ENCODE results near the gene HSPA12A.

The HSPA12A gene

DNA sequence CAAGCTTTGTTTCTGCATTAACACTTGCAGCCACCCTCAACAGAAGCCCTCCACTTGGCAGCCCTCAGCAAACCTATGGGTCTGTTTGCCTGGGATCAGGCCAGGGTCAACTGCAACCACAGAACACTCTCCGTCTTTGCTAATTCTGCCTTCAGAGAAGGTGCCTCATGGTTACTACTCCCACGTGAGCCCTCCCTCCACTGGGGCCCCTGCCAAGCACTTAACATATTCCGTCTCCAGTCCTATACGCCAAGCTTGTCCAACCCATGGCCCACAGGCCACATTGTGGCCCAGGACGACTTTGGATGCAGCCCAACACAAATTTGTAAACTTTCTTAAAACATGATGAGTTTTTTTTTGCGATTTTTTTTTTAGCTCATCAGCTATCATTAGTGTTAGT lies 54.7 kb downstream of the HSPA12A start:
- H3K27me3 ChIP-seq (replicated peaks in 2 of 5; ENCODE audit: control insufficient read depth in 4 of 5, insufficient read depth in 5 of 5, low read length in 4 of 5), result peaks cover 0 to 8% (median 4%) of the 10 kb centered on the region in 5 experiments
- DNase-seq, result no peak
- no peak overlapping the region for H3K27ac ChIP-seq (ENCODE audit: insufficient read depth in 1 of 2, low read depth in 1 of 2, low read length in 2 of 2, poor library complexity in 1 of 2, severe bottlenecking in 2 of 2)
- POLR2A ChIA-PET, result no interaction called here
- peaks cover 0 to 2% (median 0%) of the 10 kb centered on the region in 4 experiments for H3K4me1 ChIP-seq (ENCODE audit: control extremely low read depth in 1 of 4, control insufficient read depth in 4 of 4, insufficient read depth in 4 of 4, low read length in 3 of 4)
- H3K36me3 ChIP-seq (ENCODE audit: control insufficient read depth in 4 of 4, insufficient read depth in 4 of 4, low read length in 3 of 4), result no peaks in the 10 kb centered on the region
- CTCF ChIA-PET, result interaction anchor here (1.2 to 2.8 kb wide), 4 partner anchors 97 to 487 kb away, joined by 3 to 15 read pairs (median 4); no protein-coding TSS in a partner anchor
- H3K9me3 ChIP-seq (ENCODE audit: control extremely low read depth in 1 of 5, control insufficient read depth in 4 of 5, insufficient read depth in 2 of 5, low read depth in 1 of 5, low read length in 4 of 5), result no peaks in the 10 kb centered on the region
- no peak overlapping the region for H3K4me3 ChIP-seq (ENCODE audit: control insufficient read depth in 1 of 7, extremely low read depth in 1 of 7, insufficient read depth in 4 of 7, low read depth in 2 of 7, low read length in 6 of 7)
- WGBS (ENCODE audit: insufficient coverage), result 93% methylated on average over 5 of the region's 6 CpGs

DNA sequence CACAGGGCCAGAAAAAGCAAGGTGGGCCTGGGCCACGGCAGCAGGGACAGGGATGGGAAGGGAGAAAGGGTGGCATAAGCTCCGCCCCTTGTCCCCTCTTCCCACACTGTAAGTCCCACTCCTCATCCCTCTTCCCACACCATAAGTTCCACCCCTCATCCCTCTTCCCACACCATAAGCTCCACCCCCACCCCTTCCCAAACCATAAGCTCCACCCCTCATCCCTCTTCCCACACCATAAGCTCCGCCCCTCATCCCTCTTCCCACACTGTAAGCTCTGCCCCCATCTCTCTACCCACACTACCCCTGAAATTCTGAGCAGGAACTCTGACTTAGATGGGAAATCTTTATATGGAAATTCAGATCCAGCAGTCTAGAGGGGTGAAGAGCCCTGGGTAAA lies 55.7 kb downstream of the HSPA12A start:
- peaks cover 0 to 2% (median 0%) of the 10 kb centered on the region in 4 experiments for H3K4me1 ChIP-seq (ENCODE audit: control extremely low read depth in 1 of 4, control insufficient read depth in 4 of 4, insufficient read depth in 4 of 4, low read length in 3 of 4)
- peaks cover 0 to 8% (median 0%) of the 10 kb centered on the region in 5 experiments for H3K27me3 ChIP-seq (replicated peaks in 2 of 5; ENCODE audit: control insufficient read depth in 4 of 5, insufficient read depth in 5 of 5, low read length in 4 of 5)
- POLR2A ChIA-PET, result no interaction called here
- H3K27ac ChIP-seq (ENCODE audit: insufficient read depth in 1 of 2, low read depth in 1 of 2, low read length in 2 of 2, poor library complexity in 1 of 2, severe bottlenecking in 2 of 2), result no peak overlapping the region
- H3K9me3 ChIP-seq (ENCODE audit: control extremely low read depth in 1 of 5, control insufficient read depth in 4 of 5, insufficient read depth in 2 of 5, low read depth in 1 of 5, low read length in 4 of 5), result no peaks in the 10 kb centered on the region
- no peak for DNase-seq
- 100% methylated on average over 1 of the region's 3 CpGs for WGBS (ENCODE audit: insufficient coverage)
- CTCF ChIA-PET, result interaction anchor here (0.8 to 2.8 kb wide), 3 partner anchors 9 to 488 kb away, joined by 4 to 15 read pairs (median 4); no protein-coding TSS in a partner anchor
- no peak overlapping the region for H3K4me3 ChIP-seq (ENCODE audit: control insufficient read depth in 1 of 7, extremely low read depth in 1 of 7, insufficient read depth in 4 of 7, low read depth in 2 of 7, low read length in 6 of 7)
- no peaks in the 10 kb centered on the region for H3K36me3 ChIP-seq (ENCODE audit: control insufficient read depth in 4 of 4, insufficient read depth in 4 of 4, low read length in 3 of 4)

DNA sequence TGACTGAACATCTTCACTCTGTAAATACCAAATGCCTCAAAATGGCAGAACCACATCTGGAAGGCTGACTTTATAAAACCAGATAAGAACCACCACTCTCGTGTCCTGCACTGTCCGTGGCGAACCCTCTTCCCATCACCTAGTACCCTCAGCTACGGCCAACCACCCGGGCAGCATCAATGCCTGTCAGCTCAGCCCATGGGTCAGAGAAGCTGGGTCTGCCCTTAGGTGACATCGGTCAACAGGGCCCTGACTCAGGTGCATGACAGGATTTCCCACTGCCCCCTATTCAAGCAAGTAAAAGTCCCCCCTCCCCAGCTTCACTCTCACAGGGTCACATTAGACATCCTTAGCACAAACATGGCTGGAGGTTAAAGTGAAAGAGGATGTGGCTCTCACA lies 56.6 kb downstream of the HSPA12A start:
- no peaks in the 10 kb centered on the region for H3K9me3 ChIP-seq (ENCODE audit: control extremely low read depth in 1 of 5, control insufficient read depth in 4 of 5, insufficient read depth in 2 of 5, low read depth in 1 of 5, low read length in 4 of 5)
- no peaks in the 10 kb centered on the region for H3K36me3 ChIP-seq (ENCODE audit: control insufficient read depth in 4 of 4, insufficient read depth in 4 of 4, low read length in 3 of 4)
- peaks cover 0 to 5% (median 0%) of the 10 kb centered on the region in 5 experiments for H3K27me3 ChIP-seq (replicated peaks in 2 of 5; ENCODE audit: control insufficient read depth in 4 of 5, insufficient read depth in 5 of 5, low read length in 4 of 5)
- POLR2A ChIA-PET, result no interaction called here
- peaks cover 0 to 2% (median 0%) of the 10 kb centered on the region in 4 experiments for H3K4me1 ChIP-seq (ENCODE audit: control extremely low read depth in 1 of 4, control insufficient read depth in 4 of 4, insufficient read depth in 4 of 4, low read length in 3 of 4)
- H3K4me3 ChIP-seq (ENCODE audit: control insufficient read depth in 1 of 7, extremely low read depth in 1 of 7, insufficient read depth in 4 of 7, low read depth in 2 of 7, low read length in 6 of 7), result no peak overlapping the region
- DNase-seq, result no peak
- CTCF ChIA-PET, result interaction anchor here (0.6 to 1.1 kb wide), 3 partner anchors 83 to 488 kb away, joined by 3 read pairs; no protein-coding TSS in a partner anchor
- no peak overlapping the region for H3K27ac ChIP-seq (ENCODE audit: insufficient read depth in 1 of 2, low read depth in 1 of 2, low read length in 2 of 2, poor library complexity in 1 of 2, severe bottlenecking in 2 of 2)
- 100% methylated on average over 5 of the region's 6 CpGs for WGBS (ENCODE audit: insufficient coverage)

- 98% methylated on average over 5 of the region's 5 CpGs for WGBS (ENCODE audit: insufficient coverage)
- CTCF ChIA-PET, result interaction anchor here (1.1 kb wide), 1 partner anchor 489 kb away, joined by 3 read pairs; no protein-coding TSS in a partner anchor
- POLR2A ChIA-PET, result no interaction called here
These were observed 57.6 kb downstream of the HSPA12A start for GRCh38 chr10:116684781-116685180.

GRCh38 chr10:116683821-116684220 lies 58.5 kb downstream of the HSPA12A start:
- Histone ChIP-seq H3K36me3 (ENCODE audit: control insufficient read depth in 4 of 4, insufficient read depth in 4 of 4, low read length in 3 of 4) (no peaks in the 10 kb centered on the region), H3K9me3 (ENCODE audit: control extremely low read depth in 1 of 5, control insufficient read depth in 4 of 5, insufficient read depth in 2 of 5, low read depth in 1 of 5, low read length in 4 of 5) (no peaks in the 10 kb centered on the region), H3K4me1 (ENCODE audit: control extremely low read depth in 1 of 4, control insufficient read depth in 4 of 4, insufficient read depth in 4 of 4, low read length in 3 of 4) (peaks cover 0 to 2% (median 0%) of the 10 kb centered on the region in 4 experiments), H3K4me3 (ENCODE audit: control insufficient read depth in 1 of 7, extremely low read depth in 1 of 7, insufficient read depth in 4 of 7, low read depth in 2 of 7, low read length in 6 of 7) (no peak overlapping the region), H3K27ac (ENCODE audit: insufficient read depth in 1 of 2, low read depth in 1 of 2, low read length in 2 of 2, poor library complexity in 1 of 2, severe bottlenecking in 2 of 2) (no peak overlapping the region), H3K27me3 (replicated peaks in 2 of 5; ENCODE audit: control insufficient read depth in 4 of 5, insufficient read depth in 5 of 5, low read length in 4 of 5) (peaks cover 0 to 4% (median 0%) of the 10 kb centered on the region in 5 experiments)
- POLR2A ChIA-PET, result no interaction called here
- DNase-seq, result no peak
- WGBS (ENCODE audit: insufficient coverage), result 100% methylated on average over 10 of the region's 11 CpGs
- CTCF ChIA-PET, result interaction anchor here (0.6 to 3.2 kb wide), 5 partner anchors 32 to 484 kb away, joined by 3 to 59 read pairs (median 4); no protein-coding TSS in a partner anchor

More at GRCh38 chr10:116684781-116685180, 57.6 kb downstream of the HSPA12A start:
- H3K27me3 ChIP-seq (replicated peaks in 2 of 5; ENCODE audit: control insufficient read depth in 4 of 5, insufficient read depth in 5 of 5, low read length in 4 of 5), result peaks cover 0 to 5% (median 0%) of the 10 kb centered on the region in 5 experiments
- no peak overlapping the region for H3K4me3 ChIP-seq (ENCODE audit: control insufficient read depth in 1 of 7, extremely low read depth in 1 of 7, insufficient read depth in 4 of 7, low read depth in 2 of 7, low read length in 6 of 7)
- DNase-seq, result no peak
- H3K27ac ChIP-seq (ENCODE audit: insufficient read depth in 1 of 2, low read depth in 1 of 2, low read length in 2 of 2, poor library complexity in 1 of 2, severe bottlenecking in 2 of 2), result no peak overlapping the region
- no peaks in the 10 kb centered on the region for H3K9me3 ChIP-seq (ENCODE audit: control extremely low read depth in 1 of 5, control insufficient read depth in 4 of 5, insufficient read depth in 2 of 5, low read depth in 1 of 5, low read length in 4 of 5)
- peaks cover 0 to 2% (median 0%) of the 10 kb centered on the region in 4 experiments for H3K4me1 ChIP-seq (ENCODE audit: control extremely low read depth in 1 of 4, control insufficient read depth in 4 of 4, insufficient read depth in 4 of 4, low read length in 3 of 4)
- no peaks in the 10 kb centered on the region for H3K36me3 ChIP-seq (ENCODE audit: control insufficient read depth in 4 of 4, insufficient read depth in 4 of 4, low read length in 3 of 4)

- Histone ChIP-seq H3K4me3 (ENCODE audit: control insufficient read depth in 1 of 7, extremely low read depth in 1 of 7, insufficient read depth in 4 of 7, low read depth in 2 of 7, low read length in 6 of 7) (no peak overlapping the region), H3K27me3 (replicated peaks in 2 of 5; ENCODE audit: control insufficient read depth in 4 of 5, insufficient read depth in 5 of 5, low read length in 4 of 5) (peaks cover 0 to 4% (median 0%) of the 10 kb centered on the region in 5 experiments), H3K9me3 (ENCODE audit: control extremely low read depth in 1 of 5, control insufficient read depth in 4 of 5, insufficient read depth in 2 of 5, low read depth in 1 of 5, low read length in 4 of 5) (no peaks in the 10 kb centered on the region), H3K36me3 (ENCODE audit: control insufficient read depth in 4 of 4, insufficient read depth in 4 of 4, low read length in 3 of 4) (no peaks in the 10 kb centered on the region), H3K4me1 (ENCODE audit: control extremely low read depth in 1 of 4, control insufficient read depth in 4 of 4, insufficient read depth in 4 of 4, low read length in 3 of 4) (no peaks in the 10 kb centered on the region), H3K27ac (ENCODE audit: insufficient read depth in 1 of 2, low read depth in 1 of 2, low read length in 2 of 2, poor library complexity in 1 of 2, severe bottlenecking in 2 of 2) (no peak overlapping the region)
- ChIA-PET CTCF (interaction anchor here (0.6 to 3.2 kb wide), 9 partner anchors 10 to 492 kb away, joined by 3 to 59 read pairs (median 4); no protein-coding TSS in a partner anchor), POLR2A (no interaction called here)
- WGBS (ENCODE audit: insufficient coverage), result 97% methylated on average over 7 of the region's 9 CpGs
- DNase-seq, result no peak
These were observed 59.2 kb downstream of the HSPA12A start for GRCh38 chr10:116683166-116683565.

DNA sequence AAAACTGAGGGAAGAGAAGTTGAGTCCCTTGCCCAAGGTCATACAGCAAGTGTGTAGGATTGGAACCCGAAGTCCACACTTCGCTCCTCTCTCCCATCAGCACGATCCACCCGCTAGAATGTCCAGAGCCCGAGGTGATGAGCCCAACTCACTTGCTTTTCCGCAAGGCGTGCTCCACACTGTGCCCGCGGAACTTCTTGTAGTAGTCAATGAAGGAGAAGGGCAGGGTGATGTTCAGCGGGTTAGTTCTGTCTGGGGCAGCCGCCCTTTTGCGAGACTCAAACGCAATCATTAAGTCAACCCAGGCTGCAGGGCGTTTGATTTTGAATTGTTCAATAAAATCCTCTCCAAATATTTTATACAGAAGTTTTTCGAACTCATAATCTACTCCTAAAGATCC lies 63.0 kb downstream of the HSPA12A start:
- Histone ChIP-seq H3K4me1 (ENCODE audit: control extremely low read depth in 1 of 4, control insufficient read depth in 4 of 4, insufficient read depth in 4 of 4, low read length in 3 of 4) (no peaks in the 10 kb centered on the region), H3K9me3 (ENCODE audit: control extremely low read depth in 1 of 5, control insufficient read depth in 4 of 5, insufficient read depth in 2 of 5, low read depth in 1 of 5, low read length in 4 of 5) (no peaks in the 10 kb centered on the region), H3K4me3 (ENCODE audit: control insufficient read depth in 1 of 7, extremely low read depth in 1 of 7, insufficient read depth in 4 of 7, low read depth in 2 of 7, low read length in 6 of 7) (no peak overlapping the region), H3K27ac (ENCODE audit: insufficient read depth in 1 of 2, low read depth in 1 of 2, low read length in 2 of 2, poor library complexity in 1 of 2, severe bottlenecking in 2 of 2) (no peak overlapping the region), H3K36me3 (ENCODE audit: control insufficient read depth in 4 of 4, insufficient read depth in 4 of 4, low read length in 3 of 4) (no peaks in the 10 kb centered on the region), H3K27me3 (replicated peaks in 2 of 5; ENCODE audit: control insufficient read depth in 4 of 5, insufficient read depth in 5 of 5, low read length in 4 of 5) (peaks cover 0 to 24% (median 2%) of the 10 kb centered on the region in 5 experiments)
- WGBS (ENCODE audit: insufficient coverage), result 95% methylated on average over 11 of the region's 15 CpGs
- DNase-seq, result no peak
- ChIA-PET CTCF (no interaction called here), POLR2A (no interaction called here)

All from common myeloid progenitor, CD34-positive (primary cell).